HG03521 (cell line): ENCODE results near the gene FBXL3.

Source experiments
- ATAC-seq: cut with Tn5 transposase; IDR thresholded peaks from one replicate; pipeline ENCODE4 v1.9.1; 2021; ENCODE audit warnings: mild to moderate bottlenecking, moderate library complexity; ENCODE audit not compliant: unreplicated experiment

FBXL3 gene

GRCh38 chr13:77026861-77027621 is at the start of gene FBXL3:
Gene FBXL3, minus strand, starts transcription at chr13:77027159. Its CDS starts 5,299 bp downstream, at chr13:77021860.
- peak; percentile 58 for ATAC-seq

- ATAC-seq: no peak
Measured at GRCh38 chr13:77067519-77067918, 40.6 kb upstream of the FBXL3 start.

GRCh38 chr13:77065461-77066147 is 38.6 kb upstream of the FBXL3 start:
- ATAC-seq: no peak

GRCh38 chr13:77062097-77062496 is 35.1 kb upstream of the FBXL3 start:
- no peak for ATAC-seq

GRCh38 chr13:77061362-77061761 is 34.4 kb upstream of the FBXL3 start:
- no peak for ATAC-seq

- no peak for ATAC-seq
Measured at GRCh38 chr13:77056886-77057285, 29.9 kb upstream of the FBXL3 start.

GRCh38 chr13:77056382-77056781 is 29.4 kb upstream of the FBXL3 start:
- no peak for ATAC-seq

GRCh38 chr13:77055158-77055557 is 28.2 kb upstream of the FBXL3 start:
- ATAC-seq: no peak

GRCh38 chr13:77053192-77053591 is 26.2 kb upstream of the FBXL3 start:
- no peak for ATAC-seq

GRCh38 chr13:77048681-77049080 is 21.7 kb upstream of the FBXL3 start:
- ATAC-seq: no peak

GRCh38 chr13:77047649-77048343 is 20.8 kb upstream of the FBXL3 start:
- no peak for ATAC-seq

- ATAC-seq: no peak
Measured at GRCh38 chr13:77042566-77043177, 15.7 kb upstream of the FBXL3 start.

- no peak for ATAC-seq
Measured at GRCh38 chr13:77040835-77041234, 13.9 kb upstream of the FBXL3 start.

- no peak for ATAC-seq
Measured at GRCh38 chr13:77040076-77040475, 13.1 kb upstream of the FBXL3 start.

- ATAC-seq: no peak
Measured at GRCh38 chr13:77038907-77039480, 12.0 kb upstream of the FBXL3 start.

GRCh38 chr13:77036279-77036678 is 9.3 kb upstream of the FBXL3 start:
- no peak for ATAC-seq

GRCh38 chr13:77034881-77035280 is 7.9 kb upstream of the FBXL3 start:
- ATAC-seq: no peak

- no peak for ATAC-seq
Measured at GRCh38 chr13:77033717-77034302, 6.9 kb upstream of the FBXL3 start.

- ATAC-seq: no peak
Measured at GRCh38 chr13:77031656-77032243, 4.8 kb upstream of the FBXL3 start.

GRCh38 chr13:77029436-77029835 is 2.5 kb upstream of the FBXL3 start:
- ATAC-seq: no peak
